Hepatocyte (in vitro differentiated cells): ENCODE results near the gene OR8B3. TPM values are rescaled to one million over a fixed set of nuclear protein-coding genes. Genes with fewer than 3 reads are reported as not detected.

Source experiments
- DNase-seq: peaks from one replicate; pipeline ENCODE4 v3.0.0-alpha.2; 2016; ENCODE audit warnings: low spot score
- H2AFZ ChIP-seq: fragments of 200-600 bp; sonication (generic); 2 replicates; pipeline ENCODE4 v1.6.0; 2016; ENCODE audit warnings: antibody characterized with exemption, mild to moderate bottlenecking
- H3K27ac ChIP-seq: fragments of 200-600 bp; sonication (generic); 2 replicates; pipeline ENCODE4 v1.5.1; 2016; ENCODE audit warnings: mild to moderate bottlenecking
- H3K27me3 ChIP-seq: fragments of 200-600 bp; sonication (generic); 2 replicates; pipeline ENCODE4 v1.6.1; 2016
- H3K36me3 ChIP-seq: fragments of 200-600 bp; sonication (generic); replicated peaks from 2 replicates; pipeline ENCODE4 v1.5.1; 2016; ENCODE audit warnings: low read depth; ENCODE audit not compliant: insufficient read depth
- H3K4me1 ChIP-seq: fragments of 200-600 bp; sonication (generic); 2 replicates; pipeline ENCODE4 v1.5.1; 2016; ENCODE audit warnings: mild to moderate bottlenecking, moderate library complexity; ENCODE audit not compliant: insufficient read depth
- H3K4me2 ChIP-seq: fragments of 200-600 bp; sonication (generic); 2 replicates; pipeline ENCODE4 v1.6.0; 2016
- H3K4me3 ChIP-seq: fragments of 200-600 bp; sonication (generic); 2 replicates; pipeline ENCODE4 v1.5.1; 2016; ENCODE audit warnings: mild to moderate bottlenecking
- H3K79me2 ChIP-seq: fragments of 200-600 bp; sonication (generic); 2 replicates; pipeline ENCODE4 v1.6.0; 2017; ENCODE audit warnings: mild to moderate bottlenecking
- H3K9me2 ChIP-seq: fragments of 200-600 bp; sonication (generic); replicated peaks from 2 replicates; pipeline ENCODE4 v1.6.0; 2017; ENCODE audit warnings: mild to moderate bottlenecking; ENCODE audit not compliant: insufficient read depth
- H3K9me3 ChIP-seq: fragments of 200-600 bp; sonication (generic); 2 replicates; pipeline ENCODE4 v1.5.1; 2016; ENCODE audit warnings: low read depth, mild to moderate bottlenecking
- H4K20me1 ChIP-seq: fragments of 200-600 bp; sonication (generic); 2 replicates; pipeline ENCODE4 v1.6.0; 2016; ENCODE audit warnings: mild to moderate bottlenecking; ENCODE audit not compliant: insufficient read depth, poor library complexity, severe bottlenecking
- CTCF ChIP-seq: fragments of 200-600 bp; sonication (generic); IDR thresholded peaks from 2 replicates; pipeline ENCODE4 v1.5.1; 2016; ENCODE audit warnings: antibody characterized with exemption, mild to moderate bottlenecking; ENCODE audit not compliant: poor library complexity
- EZH2 ChIP-seq: fragments of 200-600 bp; sonication (generic); IDR thresholded peaks from 2 replicates; pipeline ENCODE4 v1.6.1; 2016; ENCODE audit warnings: antibody characterized with exemption, mild to moderate bottlenecking, borderline replicate concordance
- EZH2phosphoT487 ChIP-seq: fragments of 200-600 bp; sonication (generic); IDR thresholded peaks from one replicate; pipeline ENCODE4 v1.6.1; 2018; ENCODE audit warnings: antibody characterized with exemption, mild to moderate bottlenecking, low read depth, moderate library complexity; ENCODE audit not compliant: unreplicated experiment, severe bottlenecking
- WGBS: methylation state at CpG from one replicate; pipeline ENCODE4 v1.1.6; 2016; ENCODE audit warnings: low lambda C conversion rate; ENCODE audit errors: missing lambda C conversion rate; 5-methylcytosine and 5-hydroxymethylcytosine counted together
- polyA plus RNA-seq: library from polyadenylated mRNA; unstranded; fragments of >200 nt; fragmentation: Nextera tagmentation; extraction: Ambion mirVana; gene quantifications from 2 replicates; pipeline ENCODE4 v1.2.1, GENCODE V29; 2016
- total RNA-seq: library from RNA; depleted of rRNA; stranded (reverse); fragments of >200 nt; gene quantifications from 2 replicates; pipeline ENCODE4 v1.2.3, GENCODE V29; 2014

OR8B3 gene
- total RNA-seq (not detected in 2 replicates), polyA plus RNA-seq (not detected in 2 replicates)

GRCh38 chr11:124398924-124399323 lies at the start of gene OR8B3:
Gene OR8B3, minus strand, starts transcription at chr11:124399024. Its CDS starts 1,673 bp downstream, at chr11:124397351.
- no peaks in the 10 kb centered on the region for H3K4me1 ChIP-seq
- H3K4me3 ChIP-seq: no peak within 1 kb of the TSS
- H3K79me2 ChIP-seq: no peaks in the 10 kb centered on the region
- H3K9me2 ChIP-seq: no peaks in the 10 kb centered on the region
- H3K9me3 ChIP-seq: no peaks in the 10 kb centered on the region
- no peaks in the 10 kb centered on the region for H3K27me3 ChIP-seq
- no peaks in the 10 kb centered on the region for H3K36me3 ChIP-seq
- TF ChIP-seq EZH2 (no peak), EZH2phosphoT487 (no peak), CTCF (no peak)
- no peaks in the 10 kb centered on the region for H4K20me1 ChIP-seq
- no peak within 1 kb of the TSS for H3K4me2 ChIP-seq
- no peak for DNase-seq
- no peak within 1 kb of the TSS for H3K27ac ChIP-seq
- H2AFZ ChIP-seq: no peak within 1 kb of the TSS

GRCh38 chr11:124446916-124447315 lies 48.1 kb upstream of the OR8B3 start:
- Histone ChIP-seq H3K4me2 (no peak overlapping the region), H2AFZ (no peak overlapping the region), H3K27me3 (no peaks in the 10 kb centered on the region), H3K36me3 (no peaks in the 10 kb centered on the region), H3K79me2 (no peaks in the 10 kb centered on the region), H3K9me3 (no peaks in the 10 kb centered on the region), H3K4me1 (no peaks in the 10 kb centered on the region), H4K20me1 (no peaks in the 10 kb centered on the region), H3K4me3 (no peak overlapping the region), H3K9me2 (no peaks in the 10 kb centered on the region), H3K27ac (no peak overlapping the region)
- no peak for DNase-seq
- 88% methylated on average over 1 of the region's 1 CpG for WGBS
- TF ChIP-seq CTCF: no peak
- TF ChIP-seq EZH2: no peak
- no peak for TF ChIP-seq EZH2phosphoT487

DNA sequence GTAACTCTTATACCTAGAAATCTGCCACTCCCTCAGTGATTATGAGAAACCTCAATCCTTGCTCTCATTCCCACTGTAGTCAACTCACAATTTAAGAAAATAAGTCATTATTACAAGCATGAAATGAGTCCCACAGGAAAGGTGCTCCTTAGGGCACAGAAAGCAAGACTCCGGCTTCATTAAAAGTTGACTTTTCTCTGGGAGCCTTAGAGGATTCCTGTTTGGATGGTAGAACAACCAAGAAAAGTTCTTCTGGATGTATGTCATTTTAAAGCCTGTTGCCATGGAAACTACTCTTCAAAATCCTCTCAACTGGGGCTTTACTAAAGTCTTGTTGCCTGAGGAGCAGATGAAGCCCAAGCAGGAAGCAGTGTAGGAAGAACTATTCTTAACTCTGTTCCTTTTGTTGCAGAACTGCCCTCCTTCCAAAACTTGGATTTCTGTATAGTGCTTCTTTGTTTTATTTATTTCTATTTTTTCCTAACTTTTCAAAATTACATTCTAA lies 46.9 kb upstream of the OR8B3 start, which contains the start of gene OR8B8:
OR8B8 (minus strand) TSS at position 51 of the 505 bp plus-strand sequence. CDS start 4,611 bp downstream, outside the sequence.
- 100% methylated on average over 1 of the region's 1 CpG for WGBS
- no peak within 1 kb of the TSS for H3K4me3 ChIP-seq
- H2AFZ ChIP-seq: no peak within 1 kb of the TSS
- H3K4me2 ChIP-seq: no peak within 1 kb of the TSS
- TF ChIP-seq CTCF: no peak
- no peak for TF ChIP-seq EZH2phosphoT487
- TF ChIP-seq EZH2: no peak
- no peak within 1 kb of the TSS for H3K27ac ChIP-seq
- H3K9me3 ChIP-seq: no peaks in the 10 kb centered on the region
- no peaks in the 10 kb centered on the region for H3K79me2 ChIP-seq
- H4K20me1 ChIP-seq: no peaks in the 10 kb centered on the region
- no peak for DNase-seq
- H3K4me1 ChIP-seq: no peaks in the 10 kb centered on the region
- H3K9me2 ChIP-seq: no peaks in the 10 kb centered on the region
- no peaks in the 10 kb centered on the region for H3K36me3 ChIP-seq
- H3K27me3 ChIP-seq: no peaks in the 10 kb centered on the region

DNA sequence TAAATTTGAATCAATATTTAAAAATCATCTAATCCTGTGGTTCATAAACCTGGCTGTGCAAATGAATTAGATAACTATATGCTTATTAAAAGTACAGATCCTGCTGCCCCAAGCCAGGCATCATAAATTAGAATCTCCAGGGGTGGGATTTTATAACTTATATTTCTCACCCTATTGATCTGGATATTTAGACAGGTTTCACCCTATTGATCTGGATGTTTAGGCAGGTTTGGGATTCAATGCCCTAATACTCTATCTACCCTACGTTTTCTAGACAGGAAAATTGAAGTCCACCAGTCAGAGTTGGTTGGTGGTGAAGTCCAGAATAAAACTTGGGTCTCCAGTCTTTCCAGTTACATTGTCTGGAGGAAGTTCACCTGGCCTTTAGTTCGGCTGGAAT lies 44.0 kb upstream of the OR8B3 start:
- no peak for TF ChIP-seq CTCF
- Histone ChIP-seq H3K9me3 (no peaks in the 10 kb centered on the region), H3K36me3 (no peaks in the 10 kb centered on the region), H3K4me2 (no peak overlapping the region), H3K4me3 (no peak overlapping the region), H3K9me2 (no peaks in the 10 kb centered on the region), H3K4me1 (no peaks in the 10 kb centered on the region), H4K20me1 (no peaks in the 10 kb centered on the region), H2AFZ (no peak overlapping the region), H3K27ac (no peak overlapping the region), H3K27me3 (no peaks in the 10 kb centered on the region), H3K79me2 (no peaks in the 10 kb centered on the region)
- WGBS: 65% methylated on average over 2 of the region's 2 CpGs
- no peak for DNase-seq
